WERI-Rb-1 (cell line): ENCODE results near the gene PLXNA4.

Source experiments
- DNase-seq: peaks from one replicate; pipeline ENCODE4 v3.0.0-alpha.2; 2020
- H3K27ac ChIP-seq: fragments of 250-450 bp; sonication (Bioruptor Pico); 2 replicates; pipeline ENCODE4 v1.5.1; 2020; ENCODE audit warnings: mild to moderate bottlenecking, moderate library complexity
- H3K27me3 ChIP-seq: fragments of 250-450 bp; sonication (Bioruptor Pico); 2 replicates; pipeline ENCODE4 v1.5.1; 2021; ENCODE audit warnings: mild to moderate bottlenecking, low read depth, moderate library complexity; ENCODE audit not compliant: insufficient read depth, severe bottlenecking
- H3K36me3 ChIP-seq: fragments of 250-450 bp; sonication (Bioruptor Pico); 2 replicates; pipeline ENCODE4 v1.5.1; 2020; ENCODE audit warnings: mild to moderate bottlenecking, moderate library complexity
- H3K4me3 ChIP-seq: 2 replicates; pipeline ENCODE4 v1.5.1; 2011; ENCODE audit warnings: low read depth, mild to moderate bottlenecking, control low read depth, low read length
- H3K9me3 ChIP-seq: fragments of 250-450 bp; sonication (Bioruptor Pico); 2 replicates; pipeline ENCODE4 v1.5.1; 2021; ENCODE audit warnings: mild to moderate bottlenecking, moderate library complexity; ENCODE audit not compliant: severe bottlenecking
- TF ChIP-seq, protein P1 (sequence below): IDR thresholded peaks from 2 replicates; pipeline ENCODE4 v1.5.1; 2011; ENCODE audit warnings: low read depth, mild to moderate bottlenecking, control low read depth, inconsistent platforms, low read length

Gene PLXNA4

DNA sequence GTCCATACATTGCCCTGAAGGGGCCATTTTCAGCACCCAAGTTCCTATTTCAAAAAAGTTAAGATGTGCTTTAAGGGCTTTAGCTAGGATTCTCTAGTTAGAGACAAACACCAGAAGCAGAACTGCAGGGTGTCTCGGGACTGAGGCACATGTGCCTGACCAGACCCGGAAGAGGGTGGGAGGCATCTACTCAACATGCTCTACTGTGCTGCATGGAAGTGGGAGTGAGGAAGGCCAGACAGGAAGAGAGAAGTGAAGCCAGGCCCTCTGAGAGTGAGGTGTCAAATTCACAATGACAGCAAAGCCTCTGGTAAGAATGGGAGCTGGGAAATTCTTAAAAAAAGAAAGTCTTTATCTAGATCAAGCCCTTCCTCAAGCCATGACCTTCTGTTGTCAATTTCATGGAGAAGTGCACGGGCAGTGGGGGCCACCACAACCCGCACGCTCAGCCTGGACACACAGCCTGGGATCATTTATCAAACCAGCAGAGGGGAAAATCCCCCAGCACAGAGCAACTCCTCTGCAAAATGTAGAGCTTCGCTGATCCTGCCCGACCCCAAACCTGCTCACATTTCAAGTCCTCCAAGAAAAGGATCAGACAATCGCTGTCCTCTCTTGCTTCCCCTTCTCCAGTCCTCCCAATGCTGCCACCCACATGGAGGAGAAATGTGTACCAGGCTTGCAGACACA lies 38.7 kb downstream of the PLXNA4 start:
- H3K4me3 ChIP-seq, result no peak overlapping the region
- no peak overlapping the region for H3K27ac ChIP-seq
- no peaks in the 10 kb centered on the region for H3K9me3 ChIP-seq
- H3K27me3 ChIP-seq, result no peaks in the 10 kb centered on the region
- DNase-seq, result no peak
- TF ChIP-seq, protein P1, sequence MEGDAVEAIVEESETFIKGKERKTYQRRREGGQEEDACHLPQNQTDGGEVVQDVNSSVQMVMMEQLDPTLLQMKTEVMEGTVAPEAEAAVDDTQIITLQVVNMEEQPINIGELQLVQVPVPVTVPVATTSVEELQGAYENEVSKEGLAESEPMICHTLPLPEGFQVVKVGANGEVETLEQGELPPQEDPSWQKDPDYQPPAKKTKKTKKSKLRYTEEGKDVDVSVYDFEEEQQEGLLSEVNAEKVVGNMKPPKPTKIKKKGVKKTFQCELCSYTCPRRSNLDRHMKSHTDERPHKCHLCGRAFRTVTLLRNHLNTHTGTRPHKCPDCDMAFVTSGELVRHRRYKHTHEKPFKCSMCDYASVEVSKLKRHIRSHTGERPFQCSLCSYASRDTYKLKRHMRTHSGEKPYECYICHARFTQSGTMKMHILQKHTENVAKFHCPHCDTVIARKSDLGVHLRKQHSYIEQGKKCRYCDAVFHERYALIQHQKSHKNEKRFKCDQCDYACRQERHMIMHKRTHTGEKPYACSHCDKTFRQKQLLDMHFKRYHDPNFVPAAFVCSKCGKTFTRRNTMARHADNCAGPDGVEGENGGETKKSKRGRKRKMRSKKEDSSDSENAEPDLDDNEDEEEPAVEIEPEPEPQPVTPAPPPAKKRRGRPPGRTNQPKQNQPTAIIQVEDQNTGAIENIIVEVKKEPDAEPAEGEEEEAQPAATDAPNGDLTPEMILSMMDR, result no peak
- H3K36me3 ChIP-seq, result no peaks in the 10 kb centered on the region

DNA sequence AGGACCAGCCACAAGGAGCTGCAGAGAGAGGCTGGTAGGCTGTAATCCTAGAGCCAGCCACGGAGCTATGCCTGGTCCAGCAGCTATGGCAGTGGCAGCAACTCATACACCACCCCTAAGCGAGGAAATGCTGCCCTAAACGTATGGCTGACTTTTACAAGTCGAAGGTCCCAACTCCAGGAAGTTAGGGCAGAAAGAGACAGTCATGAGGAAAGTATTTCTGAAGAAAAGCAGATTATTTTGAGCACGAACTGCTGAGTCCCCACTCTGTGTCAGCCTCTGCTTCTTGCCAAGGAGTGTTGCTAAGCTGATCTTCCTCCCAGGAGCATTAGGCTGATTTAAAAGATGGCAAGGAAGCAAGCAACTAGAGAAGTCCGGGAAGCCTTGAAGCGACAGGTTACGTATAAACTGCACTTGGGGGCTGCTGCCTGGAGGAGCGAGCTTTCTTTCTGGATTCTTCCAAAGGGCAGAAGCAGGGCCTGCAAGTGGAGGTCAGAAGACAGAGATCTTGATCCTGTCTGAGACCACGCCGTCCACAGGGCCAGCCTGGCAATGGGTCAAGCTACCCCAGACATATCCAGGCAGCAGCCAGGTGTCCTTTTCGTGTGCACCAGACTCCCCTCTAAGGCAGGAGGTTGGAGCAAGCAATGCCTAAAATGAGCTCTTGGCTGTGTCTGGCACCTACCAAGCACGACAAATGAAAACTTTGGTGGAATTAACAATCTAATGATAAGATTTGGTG lies 39.4 kb downstream of the PLXNA4 start:
- no peak for DNase-seq
- TF ChIP-seq, protein P1, result no peak
- H3K36me3 ChIP-seq, result no peaks in the 10 kb centered on the region
- H3K9me3 ChIP-seq, result no peaks in the 10 kb centered on the region
- no peak overlapping the region for H3K4me3 ChIP-seq
- H3K27ac ChIP-seq, result no peak overlapping the region
- H3K27me3 ChIP-seq, result no peaks in the 10 kb centered on the region

DNA sequence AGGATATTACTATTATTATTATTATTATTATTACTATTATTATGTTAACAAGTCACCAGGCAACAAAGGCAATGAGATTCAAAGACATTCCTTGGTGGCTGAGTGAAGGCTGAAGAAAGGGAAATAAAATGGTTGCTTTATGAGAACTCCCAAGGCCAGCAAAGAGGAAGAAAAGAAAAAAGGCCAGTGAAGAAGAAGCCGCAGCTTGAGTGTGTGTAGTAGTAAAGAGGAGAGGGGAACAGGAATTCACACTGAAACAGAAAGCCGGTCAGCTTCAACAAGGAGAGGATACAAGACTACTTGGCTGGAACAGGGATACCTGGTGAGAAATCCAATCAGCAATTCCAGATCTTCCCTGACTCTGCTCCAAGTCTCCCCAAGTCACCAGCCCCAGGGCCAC lies 42.4 kb downstream of the PLXNA4 start:
- Histone ChIP-seq H3K9me3 (no peaks in the 10 kb centered on the region), H3K36me3 (no peaks in the 10 kb centered on the region), H3K4me3 (no peak overlapping the region), H3K27me3 (no peaks in the 10 kb centered on the region), H3K27ac (no peak overlapping the region)
- no peak for DNase-seq
- TF ChIP-seq, protein P1, result no peak

DNA sequence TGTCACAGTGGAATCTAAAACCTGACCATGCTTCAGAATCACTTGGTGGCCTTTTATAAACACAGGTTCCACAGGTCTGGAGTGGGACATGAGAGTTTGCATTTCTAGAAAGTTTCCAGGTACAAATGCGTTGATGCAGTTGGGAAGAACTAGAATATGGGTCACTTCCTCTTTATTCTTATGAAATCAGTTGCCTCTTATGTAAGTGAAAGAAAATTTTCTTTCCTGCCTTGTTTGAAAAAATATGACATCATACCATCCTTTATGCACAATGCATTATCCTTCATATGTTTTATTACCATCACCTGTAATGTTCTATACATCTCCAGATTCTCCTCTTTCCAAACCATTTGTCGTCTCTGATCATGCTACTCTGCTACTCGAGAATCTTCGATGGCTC lies 44.0 kb downstream of the PLXNA4 start:
- TF ChIP-seq, protein P1, result no peak
- Histone ChIP-seq H3K36me3 (no peaks in the 10 kb centered on the region), H3K9me3 (no peaks in the 10 kb centered on the region), H3K27me3 (no peaks in the 10 kb centered on the region), H3K4me3 (no peak overlapping the region), H3K27ac (no peak overlapping the region)
- no peak for DNase-seq

DNA sequence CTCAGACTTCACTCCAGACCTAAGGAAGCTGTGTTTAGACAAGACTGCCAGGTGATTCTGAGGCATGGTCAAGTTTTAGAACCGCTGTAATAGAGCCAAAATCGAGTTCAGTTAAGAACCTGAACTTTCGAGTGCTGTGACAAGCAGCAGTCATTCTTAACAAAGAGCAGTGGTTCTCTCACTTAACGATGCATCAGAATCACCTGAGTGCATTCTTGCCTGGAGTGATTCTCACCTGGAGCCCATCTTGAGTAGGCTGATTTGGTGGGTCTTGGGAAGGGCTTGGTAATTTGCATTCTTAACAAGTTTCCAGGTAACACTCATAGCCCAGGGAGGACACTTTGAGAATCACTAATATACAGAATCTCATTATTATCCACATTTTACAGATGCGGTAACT lies 44.7 kb downstream of the PLXNA4 start:
- Histone ChIP-seq H3K4me3 (no peak overlapping the region), H3K27me3 (no peaks in the 10 kb centered on the region), H3K36me3 (no peaks in the 10 kb centered on the region), H3K27ac (no peak overlapping the region), H3K9me3 (no peaks in the 10 kb centered on the region)
- TF ChIP-seq, protein P1, result no peak
- no peak for DNase-seq

DNA sequence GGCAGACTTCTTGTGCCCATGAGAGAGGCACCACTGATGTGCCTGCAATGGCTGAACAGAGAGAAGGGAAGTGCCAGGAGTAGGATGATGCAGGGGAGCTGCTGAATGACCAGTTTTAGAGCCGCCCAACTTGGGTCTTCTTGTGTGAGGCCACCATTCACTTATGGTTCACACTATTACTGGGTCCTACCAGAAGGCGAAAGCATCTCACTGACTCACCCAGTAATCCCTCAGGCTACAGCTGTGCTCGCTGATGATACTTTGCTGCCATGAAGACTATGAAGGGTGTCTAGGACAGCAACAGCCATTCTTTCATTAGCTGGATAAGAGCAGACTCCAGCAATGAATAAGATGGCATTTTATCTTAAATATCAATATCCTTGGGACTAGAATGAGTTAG lies 47.6 kb downstream of the PLXNA4 start:
- Histone ChIP-seq H3K4me3 (no peak overlapping the region), H3K36me3 (no peaks in the 10 kb centered on the region), H3K9me3 (no peaks in the 10 kb centered on the region), H3K27me3 (no peaks in the 10 kb centered on the region), H3K27ac (no peak overlapping the region; the same call in 1 of the 2 replicates)
- DNase-seq, result no peak
- TF ChIP-seq, protein P1, result no peak
